Prostate gland (tissue), 2 donors: ENCODE results near the gene ADH7.

Experiments
- POLR2A ChIP-seq: fragments of 450-650 bp; IDR thresholded peaks from one replicate; pipeline ENCODE4 v1.6.1; 2016; ENCODE audit warnings: antibody characterized with exemption, mild to moderate bottlenecking
- POLR2AphosphoS5 ChIP-seq: sonication (generic); formaldehyde crosslinking; IDR thresholded peaks from one replicate; pipeline ENCODE4 v1.6.1; 2017; ENCODE audit warnings: antibody characterized with exemption
- TF ChIP-seq, protein P1 (sequence below), 4 experiments: fragments of 200-600 bp in 2 of 4; fragments of 450-650 bp in 2 of 4; sonication (generic) in 2 of 4; IDR thresholded peaks; 1 replicate in 3 of 4; 2 replicates in 1 of 4; pipeline ENCODE4 v1.5.1; 2016 to 2019; ENCODE audit warnings: antibody characterized with exemption in 4 of 4, mild to moderate bottlenecking in 2 of 4, moderate library complexity in 2 of 4

DNA sequence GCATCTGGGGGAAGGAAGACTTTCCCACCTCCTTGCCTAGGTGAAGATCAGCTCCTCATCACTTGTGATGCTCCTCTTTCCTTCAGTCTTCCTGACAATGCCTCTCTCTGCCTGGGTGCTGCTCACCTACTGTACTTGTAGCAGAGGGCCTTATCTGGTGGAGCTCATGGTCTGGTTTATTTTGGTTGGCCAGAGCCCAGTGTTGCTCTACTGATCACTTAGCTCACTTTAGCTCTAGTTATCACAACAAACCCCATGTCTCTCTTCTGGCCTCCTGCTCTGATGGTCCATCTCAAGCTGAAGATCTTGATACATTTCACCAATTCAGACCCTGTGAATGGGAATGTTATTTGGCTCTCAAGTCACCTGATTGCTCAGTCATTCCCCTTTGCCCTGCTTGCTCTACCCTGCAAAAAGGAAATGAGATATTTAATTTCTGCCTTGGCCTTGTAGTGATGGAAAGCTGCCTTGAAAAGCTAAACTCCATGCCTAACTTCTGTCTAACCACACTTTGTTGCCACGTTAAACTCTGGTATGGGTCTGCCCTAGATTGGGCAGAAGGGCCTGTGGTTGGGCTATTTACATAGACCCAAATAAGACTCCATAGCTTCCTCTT lies 52.3 kb downstream of the ADH7 start:
- TF ChIP-seq, protein P1, sequence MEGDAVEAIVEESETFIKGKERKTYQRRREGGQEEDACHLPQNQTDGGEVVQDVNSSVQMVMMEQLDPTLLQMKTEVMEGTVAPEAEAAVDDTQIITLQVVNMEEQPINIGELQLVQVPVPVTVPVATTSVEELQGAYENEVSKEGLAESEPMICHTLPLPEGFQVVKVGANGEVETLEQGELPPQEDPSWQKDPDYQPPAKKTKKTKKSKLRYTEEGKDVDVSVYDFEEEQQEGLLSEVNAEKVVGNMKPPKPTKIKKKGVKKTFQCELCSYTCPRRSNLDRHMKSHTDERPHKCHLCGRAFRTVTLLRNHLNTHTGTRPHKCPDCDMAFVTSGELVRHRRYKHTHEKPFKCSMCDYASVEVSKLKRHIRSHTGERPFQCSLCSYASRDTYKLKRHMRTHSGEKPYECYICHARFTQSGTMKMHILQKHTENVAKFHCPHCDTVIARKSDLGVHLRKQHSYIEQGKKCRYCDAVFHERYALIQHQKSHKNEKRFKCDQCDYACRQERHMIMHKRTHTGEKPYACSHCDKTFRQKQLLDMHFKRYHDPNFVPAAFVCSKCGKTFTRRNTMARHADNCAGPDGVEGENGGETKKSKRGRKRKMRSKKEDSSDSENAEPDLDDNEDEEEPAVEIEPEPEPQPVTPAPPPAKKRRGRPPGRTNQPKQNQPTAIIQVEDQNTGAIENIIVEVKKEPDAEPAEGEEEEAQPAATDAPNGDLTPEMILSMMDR (IDR thresholded peaks at IDR 0.05): no peak
- TF ChIP-seq POLR2AphosphoS5: no peak
- no peak for TF ChIP-seq POLR2A
